ENCODE measurements around the gene IPPK.

Gene IPPK

GRCh38 chr9:92686954-92687353 lies 17.0 kb upstream of the IPPK start:
- no peak for DNase-seq

GRCh38 chr9:92685022-92685421 lies 15.1 kb upstream of the IPPK start:
- no peak for DNase-seq

GRCh38 chr9:92682269-92682668 lies 12.3 kb upstream of the IPPK start:
- no peak for DNase-seq

- no peak for DNase-seq
Observed at GRCh38 chr9:92680166-92681119, 10.5 kb upstream of the IPPK start.

GRCh38 chr9:92679413-92680165 lies 9.7 kb upstream of the IPPK start:
- DNase-seq, result no peak

GRCh38 chr9:92671323-92671722 lies 1.4 kb upstream of the IPPK start:
- no peak for DNase-seq

- peak; percentile 46 for DNase-seq
Observed at GRCh38 chr9:92669527-92669889, 423 bp downstream of the IPPK start.

GRCh38 chr9:92668746-92669526 lies 995 bp downstream of the IPPK start:
- DNase-seq, result no peak

GRCh38 chr9:92666912-92667532 lies 2.9 kb downstream of the IPPK start:
- DNase-seq, result no peak

GRCh38 chr9:92666236-92666635 lies 3.7 kb downstream of the IPPK start:
- no peak for DNase-seq

- DNase-seq, result no peak
Observed at GRCh38 chr9:92665836-92666235, 4.1 kb downstream of the IPPK start.

- no peak for DNase-seq
Observed at GRCh38 chr9:92664394-92665152, 5.4 kb downstream of the IPPK start.

- no peak for DNase-seq
Observed at GRCh38 chr9:92663951-92664350, 6.0 kb downstream of the IPPK start.

- no peak for DNase-seq
Observed at GRCh38 chr9:92663126-92663525, 6.8 kb downstream of the IPPK start.

- peak; percentile 34 for DNase-seq
Observed at GRCh38 chr9:92661743-92662142, 8.2 kb downstream of the IPPK start.

- DNase-seq, result no peak
Observed at GRCh38 chr9:92661127-92661526, 8.8 kb downstream of the IPPK start.

- no peak for DNase-seq
Observed at GRCh38 chr9:92660266-92660665, 9.7 kb downstream of the IPPK start.

- DNase-seq, result no peak
Observed at GRCh38 chr9:92659601-92660000, 10.3 kb downstream of the IPPK start.

GRCh38 chr9:92658611-92659010 lies 11.3 kb downstream of the IPPK start:
- DNase-seq, result no peak

GRCh38 chr9:92658176-92658575 lies 11.8 kb downstream of the IPPK start:
- DNase-seq, result no peak

GRCh38 chr9:92657296-92658094 lies 12.4 kb downstream of the IPPK start:
- no peak for DNase-seq
